Omental fat pad (tissue), 4 donors: Measurements from ENCODE around the gene ICAM1. TPM values are rescaled to one million over a fixed set of nuclear protein-coding genes. Genes with fewer than 3 reads are reported as not detected.
"Not testable (repeated sequence)": the region's sequence is repeated elsewhere in the genome, so short reads cannot be mapped to it uniquely, and the experiment has no call there.

Source experiments
- ATAC-seq: fragments of 150-250 bp; one replicate; pipeline ENCODE4 v1.9.1; 2016; ENCODE audit warnings: mild to moderate bottlenecking, moderate library complexity; ENCODE audit not compliant: low FRiP score
- DNase-seq: peaks from one replicate; pipeline ENCODE4 v3.0.0-alpha.2; 2019; ENCODE audit warnings: low spot score
- CTCF ChIP-seq, 3 donors: fragments of 450-650 bp; IDR thresholded peaks; one replicate each; pipeline ENCODE4 v1.5.1; 2016 to 2017; ENCODE audit warnings: antibody characterized with exemption in 3 of 3, mild to moderate bottlenecking in 3 of 3, moderate library complexity in 2 of 3
- total RNA-seq, 4 donors: library from RNA; depleted of rRNA; stranded (reverse); fragments of >200 nt; gene quantifications; one replicate each; pipeline ENCODE4 v1.1.0, GENCODE V29; 2016

The ICAM1 gene
- total RNA-seq, 4 donors from 2014 or later = 20.7 to 286 (median 81.0) TPM

- ATAC-seq (peak; percentile 21), DNase-seq (no peak)
- TF ChIP-seq CTCF (IDR thresholded peaks at IDR 0.05) = no peak
Observed at GRCh38 chr19:10278935-10279334, 8.0 kb downstream of the ICAM1 start.

GRCh38 chr19:10279737-10280442, 9.0 kb downstream of the ICAM1 start:
- DNase-seq = no peak
- TF ChIP-seq CTCF (IDR thresholded peaks at IDR 0.05) = no peak
- ATAC-seq = no peak

DNA sequence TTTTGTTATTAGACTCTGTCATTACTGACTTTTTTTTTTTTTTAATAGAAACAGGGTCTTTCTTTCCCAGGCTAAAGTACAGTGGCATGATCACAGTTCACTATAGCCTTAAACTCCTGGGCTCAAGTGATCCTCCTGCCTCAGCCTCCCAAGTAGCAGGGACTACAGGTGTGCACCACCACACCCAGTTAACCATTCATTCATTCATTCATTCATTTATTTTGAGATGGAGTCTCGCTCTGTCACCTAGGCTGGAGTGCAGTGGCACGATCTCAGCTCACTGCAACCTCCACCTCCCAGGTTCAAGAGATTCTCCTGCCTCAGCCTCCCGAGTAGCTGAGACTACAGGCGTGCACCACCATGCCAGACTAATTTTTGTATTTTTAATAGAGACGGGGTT, 11.1 kb downstream of the ICAM1 start:
- not testable (repeated sequence) for DNase-seq, ATAC-seq

GRCh38 chr19:10283301-10284064, 12.6 kb downstream of the ICAM1 start:
- TF ChIP-seq CTCF (IDR thresholded peaks at IDR 0.05) = no peak
- no peak for DNase-seq
- ATAC-seq = no peak

DNA sequence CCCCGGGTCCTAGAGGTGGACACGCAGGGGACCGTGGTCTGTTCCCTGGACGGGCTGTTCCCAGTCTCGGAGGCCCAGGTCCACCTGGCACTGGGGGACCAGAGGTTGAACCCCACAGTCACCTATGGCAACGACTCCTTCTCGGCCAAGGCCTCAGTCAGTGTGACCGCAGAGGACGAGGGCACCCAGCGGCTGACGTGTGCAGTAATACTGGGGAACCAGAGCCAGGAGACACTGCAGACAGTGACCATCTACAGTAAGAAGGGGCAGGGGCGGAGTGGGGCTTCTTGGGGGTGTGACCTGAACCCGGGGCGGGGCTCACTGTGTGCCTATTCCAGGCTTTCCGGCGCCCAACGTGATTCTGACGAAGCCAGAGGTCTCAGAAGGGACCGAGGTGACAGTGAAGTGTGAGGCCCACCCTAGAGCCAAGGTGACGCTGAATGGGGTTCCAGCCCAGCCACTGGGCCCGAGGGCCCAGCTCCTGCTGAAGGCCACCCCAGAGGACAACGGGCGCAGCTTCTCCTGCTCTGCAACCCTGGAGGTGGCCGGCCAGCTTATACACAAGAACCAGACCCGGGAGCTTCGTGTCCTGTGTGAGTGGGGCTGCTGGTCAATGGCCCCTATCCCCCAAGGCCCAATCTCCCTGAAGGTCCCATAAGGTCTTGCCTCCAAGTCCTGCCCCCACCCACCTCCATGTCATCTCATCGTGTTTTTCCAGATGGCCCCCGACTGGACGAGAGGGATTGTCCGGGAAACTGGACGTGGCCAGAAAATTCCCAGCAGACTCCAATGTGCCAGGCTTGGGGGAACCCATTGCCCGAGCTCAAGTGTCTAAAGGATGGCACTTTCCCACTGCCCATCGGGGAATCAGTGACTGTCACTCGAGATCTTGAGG, 13.4 kb downstream of the ICAM1 start:
- ATAC-seq (no peak), DNase-seq (no peak)
- no peak for TF ChIP-seq CTCF (IDR thresholded peaks at IDR 0.05)

DNA sequence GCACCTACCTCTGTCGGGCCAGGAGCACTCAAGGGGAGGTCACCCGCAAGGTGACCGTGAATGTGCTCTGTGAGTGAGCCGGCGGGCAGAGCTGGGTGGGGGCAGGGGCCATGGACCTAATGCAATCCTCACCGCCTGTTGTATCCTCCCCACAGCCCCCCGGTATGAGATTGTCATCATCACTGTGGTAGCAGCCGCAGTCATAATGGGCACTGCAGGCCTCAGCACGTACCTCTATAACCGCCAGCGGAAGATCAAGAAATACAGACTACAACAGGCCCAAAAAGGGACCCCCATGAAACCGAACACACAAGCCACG, 14.0 kb downstream of the ICAM1 start:
- ATAC-seq = no peak
- TF ChIP-seq CTCF (IDR thresholded peaks at IDR 0.05) = no peak

GRCh38 chr19:10285393-10285792, 14.5 kb downstream of the ICAM1 start:
- DNase-seq = no peak
- no peak for TF ChIP-seq CTCF (IDR thresholded peaks at IDR 0.05)
- no peak for ATAC-seq

More for the DNA sequence above, 14.0 kb downstream of the ICAM1 start:
- no peak for DNase-seq
